T-helper 9 cell (primary cell): Measurements from ENCODE around the gene SLIT2.

Source experiments
- DNase-seq: peaks from one replicate; pipeline ENCODE4 v3.0.0-alpha.2; 2020

SLIT2 gene

GRCh38 chr4:20266215-20267082 is 14.7 kb downstream of the SLIT2 start:
- DNase-seq, result no peak

- no peak for DNase-seq
These were observed 16.3 kb downstream of the SLIT2 start for GRCh38 chr4:20268028-20268427.

DNA sequence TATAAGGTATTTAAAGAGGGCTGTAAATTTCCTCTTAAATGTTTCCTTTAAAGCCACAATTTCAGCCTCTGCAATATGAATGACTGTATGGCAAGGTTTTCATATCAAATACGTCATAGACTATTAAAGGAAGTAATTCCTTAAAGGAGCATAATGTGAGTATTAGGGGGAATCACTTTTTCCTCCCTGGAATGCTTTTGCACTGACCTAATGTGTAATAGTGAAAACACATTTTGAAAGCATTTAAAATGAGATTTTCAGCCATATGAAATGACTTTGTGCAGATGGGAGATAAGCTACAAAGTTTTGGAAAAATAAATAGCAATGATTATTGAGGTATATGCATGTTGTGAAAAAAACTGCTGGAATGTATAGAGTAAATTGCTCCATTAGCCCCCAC is 17.6 kb downstream of the SLIT2 start:
- no peak for DNase-seq

GRCh38 chr4:20271950-20272349 is 20.2 kb downstream of the SLIT2 start:
- DNase-seq, result no peak

DNA sequence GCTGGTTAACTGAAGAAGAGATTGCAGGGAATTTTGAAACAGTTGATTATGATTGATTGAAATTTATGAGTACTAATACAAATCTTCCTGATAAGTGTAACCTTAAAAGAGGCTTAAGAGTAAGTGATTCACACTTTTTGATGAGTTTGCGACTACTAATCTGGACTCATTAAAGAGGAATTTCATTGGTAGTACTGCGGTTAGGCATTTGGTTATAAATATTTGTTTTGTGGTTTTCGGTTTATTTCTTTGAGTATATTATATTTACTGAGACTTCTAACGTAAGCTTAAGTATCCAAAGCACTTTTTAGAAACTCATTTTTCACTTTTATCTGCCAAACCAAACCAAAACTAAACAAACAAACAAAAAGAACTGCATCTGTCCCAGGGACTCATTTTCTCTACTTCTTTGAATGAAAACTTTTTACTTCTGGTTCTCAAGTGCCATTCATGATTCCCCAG is 20.7 kb downstream of the SLIT2 start:
- DNase-seq, result no peak

- DNase-seq, result no peak
These were observed 22.1 kb downstream of the SLIT2 start for GRCh38 chr4:20273793-20274192.

DNA sequence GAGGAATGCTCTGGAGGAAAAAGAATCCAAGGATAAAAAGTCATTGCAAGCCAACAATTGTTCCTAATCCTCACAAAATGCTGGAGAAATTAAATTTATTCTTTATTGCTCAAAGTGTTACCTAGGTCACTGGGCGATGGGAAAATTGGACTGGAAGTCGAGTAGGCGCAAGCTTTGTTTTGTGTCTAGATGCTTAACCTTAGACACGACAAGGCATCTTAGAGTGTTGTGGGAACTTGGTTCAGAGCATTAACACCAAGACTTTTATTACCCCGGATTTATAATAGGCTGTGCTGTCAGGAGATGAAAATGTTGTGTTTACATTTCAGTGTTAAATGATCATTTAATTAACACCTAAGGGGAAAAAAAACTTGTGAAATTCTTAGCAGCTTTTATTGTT is 25.1 kb downstream of the SLIT2 start:
- DNase-seq, result no peak

DNA sequence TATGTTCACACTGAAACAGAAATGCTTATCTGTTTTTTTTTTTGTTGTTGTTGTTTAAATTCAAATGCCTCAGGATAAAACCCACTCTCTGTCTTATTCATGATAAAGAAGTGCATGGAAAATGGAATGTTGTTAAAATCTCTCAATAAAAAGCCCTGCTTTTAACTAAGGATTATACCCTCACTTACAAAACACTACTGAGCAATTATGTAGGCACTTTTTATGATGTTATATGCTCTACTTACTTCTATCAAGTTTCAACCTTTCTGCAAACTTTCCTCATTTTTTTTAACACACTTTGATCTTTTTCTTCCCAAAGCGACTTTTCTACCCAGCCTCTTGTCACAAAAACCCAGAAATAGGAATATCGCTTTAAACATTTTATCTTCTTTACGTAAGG is 26.5 kb downstream of the SLIT2 start:
- DNase-seq, result no peak

GRCh38 chr4:20279381-20279780 is 27.7 kb downstream of the SLIT2 start:
- DNase-seq, result no peak

DNA sequence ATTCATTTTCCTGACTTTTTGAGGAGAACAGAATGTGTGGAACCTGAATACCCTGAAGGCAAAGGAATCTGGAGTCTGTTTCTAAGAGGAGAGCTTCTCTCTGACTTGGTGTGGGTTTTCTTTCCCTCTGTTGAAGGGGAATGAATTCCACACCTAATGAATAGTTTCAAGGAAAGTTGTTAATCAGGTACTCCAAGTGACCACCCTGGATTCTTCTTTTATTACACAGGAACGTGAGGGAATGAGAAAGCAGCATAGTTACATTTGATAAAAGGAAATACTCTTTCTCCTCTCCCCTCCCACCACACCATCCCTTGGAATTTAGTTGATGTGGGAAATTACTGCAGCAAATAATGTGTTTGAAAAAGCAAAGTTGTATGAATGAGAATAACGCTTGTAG is 29.7 kb downstream of the SLIT2 start:
- DNase-seq, result no peak

GRCh38 chr4:20283039-20283438 is 31.3 kb downstream of the SLIT2 start:
- no peak for DNase-seq

DNA sequence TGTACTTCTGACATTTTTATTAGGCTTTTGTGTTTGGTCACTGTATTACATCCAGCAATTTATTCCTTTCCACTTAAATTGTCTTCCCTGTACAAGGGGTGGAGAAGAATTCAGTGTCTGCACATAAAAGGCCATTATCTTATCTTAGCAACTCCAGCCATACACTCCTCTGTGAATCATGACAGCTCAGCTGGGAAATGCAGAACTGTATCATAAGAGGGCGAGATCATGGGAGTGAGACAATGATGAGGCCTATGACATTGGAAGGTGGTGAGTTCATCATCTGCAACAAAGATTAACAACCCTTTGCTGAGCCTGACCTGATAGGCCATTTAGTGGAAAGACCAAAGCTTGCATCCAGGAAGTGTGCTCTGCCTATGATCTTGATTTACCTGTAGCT is 33.3 kb downstream of the SLIT2 start:
- no peak for DNase-seq

DNA sequence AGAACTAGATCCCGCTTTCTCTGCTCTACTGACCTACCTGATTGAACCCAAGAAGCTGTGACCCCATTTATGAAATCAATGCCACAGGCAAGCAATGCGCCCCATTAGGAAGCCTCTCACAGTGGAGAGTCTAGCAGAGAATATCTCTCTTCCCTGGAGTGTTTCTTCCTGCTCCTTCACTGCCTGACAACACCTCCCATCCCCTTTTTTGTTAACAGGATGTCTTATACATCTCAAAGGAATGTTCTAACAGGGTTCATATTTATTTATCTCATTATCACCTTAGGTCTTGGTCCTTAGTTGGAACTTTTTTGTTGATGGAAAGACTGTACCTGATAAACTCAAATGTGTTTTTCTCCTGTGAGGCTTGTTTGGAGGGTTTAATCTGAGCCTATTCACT is 35.5 kb downstream of the SLIT2 start:
- no peak for DNase-seq

- DNase-seq, result no peak
These were observed 36.4 kb downstream of the SLIT2 start for GRCh38 chr4:20288047-20288650.

DNA sequence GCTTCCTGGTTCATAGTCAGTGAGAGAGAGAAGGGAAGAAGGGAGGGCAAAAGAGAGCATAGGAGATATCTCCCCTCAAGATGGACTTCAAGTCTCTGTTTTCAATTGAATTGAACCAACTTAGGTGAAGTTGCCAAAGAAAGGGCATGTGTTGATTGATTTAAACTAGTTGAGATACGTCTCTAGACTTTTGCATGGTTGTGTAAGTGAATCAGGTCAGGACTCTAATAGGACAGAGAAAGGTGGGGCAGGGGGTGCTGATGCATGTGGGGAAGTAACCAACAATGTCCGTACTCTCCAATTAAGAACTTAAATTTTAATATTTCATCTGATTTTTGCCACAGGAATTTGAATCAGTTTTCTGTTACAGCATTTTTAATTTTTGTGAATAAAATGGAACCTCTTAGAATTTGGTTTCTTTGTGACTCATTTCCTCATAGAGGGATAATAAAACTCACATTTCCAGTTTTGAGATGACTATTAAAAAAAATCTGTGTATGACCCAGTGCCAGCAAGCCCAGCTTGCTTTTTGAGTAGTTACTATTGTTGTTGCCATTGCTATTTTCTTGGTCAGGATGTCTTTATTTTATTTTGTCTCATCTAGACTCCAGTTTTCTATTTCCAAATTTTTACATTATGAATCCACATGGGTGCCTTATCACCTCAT is 37.3 kb downstream of the SLIT2 start:
- DNase-seq, result no peak

GRCh38 chr4:20289782-20290181 is 38.1 kb downstream of the SLIT2 start:
- DNase-seq, result no peak

- DNase-seq, result no peak
These were observed 41.0 kb downstream of the SLIT2 start for GRCh38 chr4:20292739-20293138.

DNA sequence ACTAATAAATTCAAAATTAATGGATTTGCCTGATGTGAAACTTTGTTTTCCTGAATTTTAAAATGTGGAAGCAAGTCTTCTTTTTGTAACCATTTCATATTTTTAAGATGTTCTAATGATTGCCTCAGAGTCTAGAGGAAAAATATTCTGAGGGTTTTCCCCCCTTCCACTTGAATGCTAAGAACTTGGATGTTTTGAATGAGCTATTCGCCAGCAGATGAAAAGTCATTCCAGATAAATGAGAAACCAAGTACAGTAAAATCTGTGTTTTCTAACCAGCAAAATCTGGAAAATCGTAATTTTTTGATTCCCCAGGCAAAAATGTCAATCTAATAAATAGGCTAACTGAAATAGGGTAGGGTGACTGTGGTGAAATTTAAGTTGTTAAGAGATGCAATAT is 45.6 kb downstream of the SLIT2 start:
- DNase-seq, result no peak

DNA sequence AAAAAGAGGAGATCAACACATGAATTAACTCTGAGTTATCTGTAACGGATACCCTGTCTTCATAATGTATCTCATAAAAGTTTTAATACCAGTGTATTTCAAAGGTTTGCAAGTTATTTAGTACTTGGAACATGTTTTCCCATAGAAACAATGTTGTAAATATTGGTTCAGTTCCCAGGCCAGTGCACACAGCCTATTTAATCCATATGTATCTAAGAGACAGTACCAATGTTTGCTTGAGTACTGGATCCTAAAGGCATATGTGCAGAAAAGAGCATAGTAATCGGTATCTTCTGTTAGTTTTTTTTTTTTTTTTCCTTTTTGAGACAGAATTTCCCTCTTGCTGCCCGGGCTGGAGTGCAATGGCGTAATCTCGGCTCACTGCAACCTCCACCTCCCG is 46.1 kb downstream of the SLIT2 start:
- DNase-seq, result no peak

GRCh38 chr4:20298455-20298854 is 46.8 kb downstream of the SLIT2 start:
- no peak for DNase-seq

DNA sequence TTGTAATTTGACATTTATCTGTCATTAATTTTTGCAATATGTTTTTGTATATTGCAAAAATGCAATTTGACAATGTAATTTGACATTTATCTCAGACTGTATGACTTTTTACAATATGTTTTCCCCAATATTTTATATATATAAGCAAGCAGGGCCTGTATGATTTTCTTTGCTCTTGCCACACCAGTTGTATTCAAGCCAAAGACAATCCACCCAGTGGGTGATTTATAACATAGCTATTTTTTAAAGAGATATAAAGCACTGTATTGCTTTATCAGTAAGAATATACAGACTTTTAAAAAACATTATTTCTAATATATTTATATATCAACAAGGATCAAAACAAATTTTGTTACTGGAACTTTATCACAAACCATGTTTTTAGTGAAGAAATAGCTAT is 47.3 kb downstream of the SLIT2 start:
- DNase-seq, result no peak

- no peak for DNase-seq
These were observed 47.8 kb downstream of the SLIT2 start for GRCh38 chr4:20299515-20299914.

DNA sequence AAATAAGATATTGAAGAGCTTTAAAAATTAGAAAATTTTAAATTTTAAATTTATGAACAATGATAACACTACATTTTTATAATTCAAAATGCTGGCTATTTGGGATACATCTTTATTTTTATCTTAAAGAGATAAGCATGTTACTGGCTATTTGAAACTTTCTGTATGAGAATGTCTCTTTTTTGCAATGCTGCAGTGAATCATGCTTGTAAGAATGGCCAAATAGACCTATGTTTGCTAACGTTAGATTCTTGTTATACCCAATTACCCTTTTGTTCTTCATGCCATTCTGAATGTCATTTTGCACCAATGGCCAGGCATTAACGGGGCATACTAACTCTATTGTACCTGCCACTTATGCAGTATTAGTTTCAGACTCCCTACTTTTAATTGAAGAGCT is 49.5 kb downstream of the SLIT2 start:
- no peak for DNase-seq
